ENCODE measurements around the gene BCL7A. TPM values are rescaled to one million over a fixed set of nuclear protein-coding genes. Genes with fewer than 3 reads are reported as not detected.
A peak's percentile ranks its signal among the peaks of the same experiment; 100 is the strongest.

Gene BCL7A
- total and polyA plus RNA-seq, 9 of the 15 experiments (the other 6 are each of a cell fraction or from before 2014, with no cell fraction given): 0.25 to 21.9 (median 14.9) TPM

DNA sequence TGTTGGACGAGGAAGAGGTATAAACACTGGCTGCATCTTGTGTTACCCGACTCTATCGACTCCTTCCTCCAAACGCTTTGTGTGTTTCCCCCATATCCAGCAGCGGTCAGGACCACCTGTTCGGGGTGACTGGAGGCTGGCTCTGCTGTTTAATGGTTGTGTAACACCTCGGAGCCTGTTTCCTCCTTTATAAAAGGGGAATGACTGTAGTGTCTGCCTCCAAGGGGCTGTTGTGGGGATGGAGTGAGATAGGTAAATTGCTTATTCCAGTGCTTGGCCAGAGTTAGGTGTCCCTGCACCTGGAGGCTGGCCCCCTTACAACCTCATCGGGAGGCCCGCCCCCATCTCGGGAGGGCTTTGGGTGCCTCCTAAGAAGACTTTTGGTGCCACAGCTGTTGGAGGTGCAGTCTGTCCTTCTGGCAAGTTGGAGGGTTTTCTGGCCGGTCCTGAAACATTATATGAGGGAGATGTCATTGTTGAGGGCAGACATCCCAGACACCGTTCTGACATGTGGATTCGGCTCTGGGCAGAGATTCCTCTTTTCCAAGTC is 57.9 kb downstream of the BCL7A start:
- Histone ChIP-seq H3K4me1 (replicated peaks in 1 of 2; ENCODE audit: control insufficient read depth in 2 of 2, insufficient read depth in 2 of 2, low read length in 2 of 2) (peaks cover 37 to 38% of the 10 kb centered on the region in 2 experiments; a peak in 4 of 5 replicates), H3K27me3 (ENCODE audit: control insufficient read depth in 2 of 2, insufficient read depth in 2 of 2, low read length in 2 of 2) (no peaks in the 10 kb centered on the region), H3K9ac (ENCODE audit: insufficient read depth in 1 of 2, low read depth in 2 of 2, low read length in 2 of 2) (peak overlapping the region; percentile 79 to 98), H4K20me1 (replicated peaks; ENCODE audit: control insufficient read depth, insufficient read depth, low read length) (peaks cover 29% of the 10 kb centered on the region), H3K36me3 (ENCODE audit: control insufficient read depth, insufficient read depth, low read length) (peaks cover 27% of the 10 kb centered on the region), H3K4me2 (ENCODE audit: insufficient read depth, low read length) (peak overlapping the region; percentile 95), H3K27ac (ENCODE audit: extremely low read depth, low read depth, low read length) (peak overlapping the region; percentile 88), H3K79me2 (ENCODE audit: control insufficient read depth, insufficient read depth, low read length) (peaks cover 65% of the 10 kb centered on the region), H3K9me3 (replicated peaks; ENCODE audit: control insufficient read depth, insufficient read depth, low read depth, low read length) (no peaks in the 10 kb centered on the region), H3K4me3 (peak overlapping the region; percentile 74), H2AFZ (ENCODE audit: low read depth, low read length) (no peak overlapping the region), H3K9me1 (ENCODE audit: control insufficient read depth, insufficient read depth, low read length) (no peaks in the 10 kb centered on the region)
- TF ChIP-seq CEBPB (tag; IDR thresholded peaks at IDR 0.05) (peak; percentile 47), ZNF121 (CRISPR knock-in tag; conservative IDR thresholded peaks at IDR 0.05) (no peak), SRSF3 (IDR thresholded peaks at IDR 0.05; ENCODE audit: insufficient read depth, low read length) (0 out of 2 replicates have a peak, but pooled peaks have one; percentile 16), MTA3 (IDR thresholded peaks at IDR 0.05; ENCODE audit: borderline replicate concordance) (0 out of 2 replicates have a peak, but pooled peaks have one; percentile 23), L3MBTL2 (IDR thresholded peaks at IDR 0.05) (0 out of 2 replicates have a peak, but pooled peaks have one; percentile 0), FOXP1 (CRISPR knock-in tag; IDR thresholded peaks at IDR 0.05) (0 out of 2 replicates have a peak, but pooled peaks have one; percentile 3), RAD51 (IDR thresholded peaks at IDR 0.05; ENCODE audit: borderline replicate concordance, low read depth) (no peak), SIN3A (IDR thresholded peaks at IDR 0.05; ENCODE audit: borderline replicate concordance in 2 of 2, control insufficient read depth in 1 of 2, low read depth in 2 of 2, low read length in 2 of 2) (peak in 1 of 2 experiments; percentile 51; a peak in 2 of 4 replicates)
- TF ChIP-seq, protein P1, sequence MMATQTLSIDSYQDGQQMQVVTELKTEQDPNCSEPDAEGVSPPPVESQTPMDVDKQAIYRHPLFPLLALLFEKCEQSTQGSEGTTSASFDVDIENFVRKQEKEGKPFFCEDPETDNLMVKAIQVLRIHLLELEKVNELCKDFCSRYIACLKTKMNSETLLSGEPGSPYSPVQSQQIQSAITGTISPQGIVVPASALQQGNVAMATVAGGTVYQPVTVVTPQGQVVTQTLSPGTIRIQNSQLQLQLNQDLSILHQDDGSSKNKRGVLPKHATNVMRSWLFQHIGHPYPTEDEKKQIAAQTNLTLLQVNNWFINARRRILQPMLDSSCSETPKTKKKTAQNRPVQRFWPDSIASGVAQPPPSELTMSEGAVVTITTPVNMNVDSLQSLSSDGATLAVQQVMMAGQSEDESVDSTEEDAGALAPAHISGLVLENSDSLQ (IDR thresholded peaks at IDR 0.05): 0 out of 2 replicates have a peak, but pooled peaks have one; percentile 17
- FAIRE-seq: peak; percentile 11
- intact Hi-C loops (cut with micrococcal nuclease) (loop anchor here (2.0 kb wide), 1 partner anchor 19 kb away; no protein-coding TSS in a partner anchor), in situ Hi-C loops (cut with MboI) (no loop called here)
- POLR2A ChIA-PET: interaction anchor here (0.5 to 5.9 kb wide), 10 partner anchors 10 to 1280 kb away, joined by 3 to 68 read pairs (median 3); no protein-coding TSS in a partner anchor
- 1% methylated on average over 12 of the region's 13 CpGs for WGBS (ENCODE audit: insufficient coverage, low coverage, missing lambda C conversion rate)
- ATAC-seq: peak; percentile 11
- BruUV-seq (replicated peaks): no TSS peak
- CTCF ChIA-PET (ENCODE audit: low intra/inter-chr PET ratio): no interaction called here
- DNase-seq (ENCODE audit: extremely low read depth in 1 of 4, low spot score in 3 of 4): no peak
